Fibroblast of lung (primary cell): Measurements from ENCODE around the gene CAMTA1.

Source experiments
- CTCF ChIP-seq, 2 donors: IDR thresholded peaks in 1 of 2; conservative IDR thresholded peaks in 1 of 2; 1 replicate in 1 of 2; 2 replicates in 1 of 2; pipeline ENCODE4 v1.5.1; 2011 to 2012; ENCODE audit warnings: low read length in 2 of 2, control low read depth in 1 of 2, inconsistent platforms in 1 of 2, low read depth in 1 of 2, mild to moderate bottlenecking in 1 of 2
- EZH2 ChIP-seq: IDR thresholded peaks from 2 replicates; pipeline ENCODE4 v1.5.1; 2012; ENCODE audit warnings: low read length, control low read depth, mild to moderate bottlenecking; ENCODE audit errors: missing control alignments

GRCh38 chr1:7770997-7771822, 986.0 kb downstream of the CAMTA1 start, which contains the start of gene VAMP3:
- no peak for TF ChIP-seq CTCF (conservative IDR thresholded peaks at IDR 0.05 in 1 of 2, IDR thresholded peaks at IDR 0.05 in 1 of 2; ENCODE audit: low read depth in 1 of 2, low read length in 2 of 2)
- TF ChIP-seq EZH2, result no peak
